IPS-15b (cell line): ENCODE measurements around the gene CYP20A1.
A peak's percentile ranks its signal among the peaks of the same experiment; 100 is the strongest.
"Not testable (repeated sequence)": the region's sequence is repeated elsewhere in the genome, so short reads cannot be mapped to it uniquely, and the experiment has no call there.

Source experiments
- H3K27me3 ChIP-seq: one replicate; pipeline ENCODE4 v1.6.1; 2013; ENCODE audit warnings: low read length; ENCODE audit not compliant: control insufficient read depth, insufficient read depth
- H3K36me3 ChIP-seq: one replicate; pipeline ENCODE4 v1.6.1; 2013; ENCODE audit warnings: low read length; ENCODE audit not compliant: control insufficient read depth, insufficient read depth
- H3K4me1 ChIP-seq: one replicate; pipeline ENCODE4 v1.6.1; 2013; ENCODE audit warnings: mild to moderate bottlenecking, low read length; ENCODE audit not compliant: control insufficient read depth, insufficient read depth
- H3K4me3 ChIP-seq: one replicate; pipeline ENCODE4 v1.5.1; 2013; ENCODE audit warnings: low read depth, low read length
- H3K9ac ChIP-seq: one replicate; pipeline ENCODE4 v1.6.1; 2013; ENCODE audit warnings: low read depth, mild to moderate bottlenecking, low read length
- H3K9me3 ChIP-seq: one replicate; pipeline ENCODE4 v1.6.1; 2013; ENCODE audit warnings: mild to moderate bottlenecking, low read length; ENCODE audit not compliant: control insufficient read depth, insufficient read depth

CYP20A1 gene

DNA sequence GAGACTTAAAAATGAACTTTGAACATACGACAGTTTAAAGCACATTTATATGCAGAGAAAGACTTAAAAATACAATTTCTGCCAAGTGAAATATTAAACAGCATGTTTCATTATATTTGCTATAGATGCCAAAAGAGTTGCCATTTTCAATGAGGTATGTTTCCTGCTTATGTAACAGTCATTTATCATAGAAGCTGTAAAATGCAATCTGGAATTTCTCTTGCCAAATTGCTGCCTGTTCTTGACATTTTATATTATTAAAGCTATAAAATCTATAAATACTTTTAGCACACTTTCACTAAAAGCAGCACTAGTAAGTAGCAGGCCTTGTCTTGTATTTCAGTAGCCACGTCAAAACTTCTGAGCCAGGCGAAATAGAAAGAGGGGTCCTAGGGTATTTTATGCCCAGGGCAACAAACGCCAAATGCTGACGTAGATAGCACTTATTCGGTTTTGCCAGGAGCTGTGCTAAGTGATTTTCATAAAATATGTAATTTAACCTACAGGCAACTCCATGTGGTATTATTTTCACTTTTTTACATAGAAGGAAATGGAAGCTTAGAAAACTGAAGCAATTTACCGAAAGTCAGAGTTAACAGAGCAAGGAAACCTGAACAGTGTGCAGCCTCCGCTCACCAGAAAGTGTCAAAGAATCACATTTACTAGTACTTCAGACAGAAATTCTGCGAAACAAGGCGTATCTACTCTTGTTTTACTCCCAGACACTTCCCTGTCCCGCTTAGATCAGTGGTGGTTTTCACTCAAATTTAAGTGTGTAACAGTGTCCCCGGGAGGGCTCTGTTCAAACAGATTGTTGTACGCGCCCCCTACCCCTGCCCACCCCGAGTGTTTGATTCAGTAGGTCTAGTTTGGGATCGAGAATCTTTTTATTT is 1.2 kb upstream of the CYP20A1 start:
- Histone ChIP-seq H3K4me3 (peak overlapping the region; percentile 96), H3K27me3 (no peaks in the 10 kb centered on the region), H3K9ac (no peak overlapping the region), H3K36me3 (no peaks in the 10 kb centered on the region), H3K4me1 (no peaks in the 10 kb centered on the region), H3K9me3 (no peaks in the 10 kb centered on the region)

DNA sequence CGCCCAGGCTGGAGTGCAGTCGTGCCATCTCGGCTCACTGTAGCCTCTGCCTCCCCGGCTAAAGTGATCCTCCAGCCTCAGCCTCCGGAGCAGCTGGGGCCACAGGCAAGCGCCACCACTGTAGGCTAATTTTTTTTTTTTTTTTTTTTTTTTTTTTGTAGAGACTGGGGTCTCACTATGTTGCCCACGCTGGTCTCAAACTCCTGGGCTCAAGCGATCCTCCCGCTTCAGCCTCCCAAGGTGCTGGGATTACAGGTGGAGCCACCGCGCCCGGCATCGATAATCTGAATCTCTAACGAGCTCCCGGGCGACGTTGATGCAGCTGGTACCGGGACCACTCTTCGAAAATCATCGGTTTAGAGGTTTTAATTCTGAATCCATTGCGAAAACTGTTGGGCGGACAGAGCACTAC is 520 bp upstream of the CYP20A1 start:
- Histone ChIP-seq H3K9ac (peak overlapping the region; percentile 76), H3K4me3 (peak overlapping the region; percentile 96), H3K4me1 (no peaks in the 10 kb centered on the region), H3K9me3 (no peaks in the 10 kb centered on the region), H3K27me3 (no peaks in the 10 kb centered on the region), H3K36me3 (no peaks in the 10 kb centered on the region)

- no peak overlapping the region for H3K4me3 ChIP-seq
- no peaks in the 10 kb centered on the region for H3K27me3 ChIP-seq
- H3K4me1 ChIP-seq: no peaks in the 10 kb centered on the region
- H3K9me3 ChIP-seq: no peaks in the 10 kb centered on the region
- H3K9ac ChIP-seq: no peak overlapping the region
- peaks cover 2% of the 10 kb centered on the region for H3K36me3 ChIP-seq
Measured at GRCh38 chr2:203240491-203240890, 1.7 kb downstream of the CYP20A1 start.

DNA sequence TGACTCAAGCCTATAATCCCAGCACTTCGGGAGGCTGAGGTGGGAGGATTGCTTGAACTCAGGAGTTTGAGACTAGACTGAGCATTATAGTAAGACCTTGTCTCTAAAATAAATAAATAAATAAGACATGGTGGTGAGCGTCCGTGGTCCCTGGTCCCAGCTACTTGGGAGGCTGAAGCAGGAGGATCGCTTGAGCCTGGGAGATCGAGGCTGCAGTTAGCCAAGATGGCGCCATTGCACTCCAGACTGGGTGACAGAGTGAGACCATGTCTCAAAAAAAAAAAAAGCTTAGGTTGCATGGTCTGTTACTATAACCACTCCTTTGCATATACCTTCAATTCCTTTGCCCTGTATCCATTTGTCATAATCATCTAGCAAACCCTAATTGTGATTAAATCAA is 3.7 kb downstream of the CYP20A1 start:
- no peaks in the 10 kb centered on the region for H3K9me3 ChIP-seq
- no peak overlapping the region for H3K9ac ChIP-seq
- peaks cover 5% of the 10 kb centered on the region for H3K36me3 ChIP-seq
- H3K4me3 ChIP-seq: no peak overlapping the region
- H3K27me3 ChIP-seq: no peaks in the 10 kb centered on the region
- no peaks in the 10 kb centered on the region for H3K4me1 ChIP-seq

GRCh38 chr2:203246646-203247045 is 7.8 kb downstream of the CYP20A1 start:
- Histone ChIP-seq H3K4me3 (no peak overlapping the region), H3K4me1 (no peaks in the 10 kb centered on the region), H3K9me3 (no peaks in the 10 kb centered on the region), H3K36me3 (peaks cover 5% of the 10 kb centered on the region), H3K27me3 (no peaks in the 10 kb centered on the region), H3K9ac (no peak overlapping the region)

DNA sequence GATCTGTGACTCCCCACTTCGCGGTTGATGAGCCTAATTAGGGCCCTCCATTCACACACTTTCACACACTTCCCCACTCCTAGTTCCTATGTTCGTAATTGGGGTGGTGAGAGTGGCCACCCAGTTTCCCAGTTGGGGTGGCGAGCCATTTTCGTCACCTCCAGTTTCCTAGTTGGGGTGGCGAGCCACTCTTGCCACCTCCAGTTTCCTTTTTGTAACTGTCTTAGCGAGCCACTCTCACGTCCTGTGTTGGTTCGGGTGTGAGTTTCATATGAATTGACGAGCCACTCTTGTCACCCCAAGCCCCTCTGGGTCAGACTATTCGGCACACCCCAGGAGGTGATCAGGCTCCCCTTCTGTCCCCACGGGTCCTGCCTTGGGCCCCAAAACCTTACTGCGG is 14.0 kb downstream of the CYP20A1 start:
- no peaks in the 10 kb centered on the region for H3K27me3 ChIP-seq
- peaks cover 3% of the 10 kb centered on the region for H3K36me3 ChIP-seq
- H3K9me3 ChIP-seq: no peaks in the 10 kb centered on the region
- H3K9ac ChIP-seq: no peak overlapping the region
- H3K4me1 ChIP-seq: no peaks in the 10 kb centered on the region
- H3K4me3 ChIP-seq: no peak overlapping the region

GRCh38 chr2:203253422-203254095 is 14.7 kb downstream of the CYP20A1 start:
- H3K36me3 ChIP-seq, H3K9me3 ChIP-seq, H3K27me3 ChIP-seq, H3K9ac ChIP-seq, H3K4me1 ChIP-seq, H3K4me3 ChIP-seq: not testable (repeated sequence)

- Histone ChIP-seq H3K9me3 (no peaks in the 10 kb centered on the region), H3K4me3 (no peak overlapping the region), H3K36me3 (no peaks in the 10 kb centered on the region), H3K27me3 (no peaks in the 10 kb centered on the region), H3K4me1 (peaks cover 4% of the 10 kb centered on the region), H3K9ac (peak overlapping the region; percentile 24)
Measured at GRCh38 chr2:203261326-203262159, 22.7 kb downstream of the CYP20A1 start.

- no peaks in the 10 kb centered on the region for H3K36me3 ChIP-seq
Measured at GRCh38 chr2:203279288-203279687, 40.5 kb downstream of the CYP20A1 start.

DNA sequence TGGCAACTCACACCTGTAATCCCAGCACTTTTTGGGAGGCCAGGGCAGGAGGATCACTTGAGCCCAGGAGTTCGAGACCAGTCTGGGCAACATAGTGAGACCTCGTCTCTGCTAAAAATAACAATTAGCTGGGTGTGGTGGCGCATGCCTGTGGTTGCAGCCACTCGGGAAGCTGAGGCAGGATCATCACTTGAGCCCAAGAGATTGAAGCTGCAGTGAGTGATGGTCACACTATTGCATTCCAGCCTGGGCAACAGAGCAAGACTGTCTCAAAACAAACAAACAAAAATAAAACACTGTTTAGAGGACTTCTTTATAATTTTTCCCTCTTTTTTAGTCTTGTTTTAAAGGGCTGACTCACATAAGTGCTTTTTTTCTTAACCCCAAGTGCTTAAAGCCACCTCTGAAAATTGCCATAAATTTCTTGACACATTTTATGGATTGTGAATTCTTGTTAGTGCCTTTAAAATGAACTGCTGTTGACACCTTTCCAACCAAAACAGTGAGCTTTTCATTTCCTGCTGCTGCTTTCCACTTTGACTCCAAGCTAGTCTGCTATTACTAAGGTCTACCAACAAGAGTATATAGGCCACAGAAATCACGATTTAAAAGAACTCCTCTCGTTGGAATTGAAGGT is 41.7 kb downstream of the CYP20A1 start:
- H3K9me3 ChIP-seq: no peaks in the 10 kb centered on the region
- H3K9ac ChIP-seq: no peak overlapping the region
- H3K4me3 ChIP-seq: no peak overlapping the region
- no peaks in the 10 kb centered on the region for H3K4me1 ChIP-seq
- H3K36me3 ChIP-seq: peaks cover 3% of the 10 kb centered on the region
- no peaks in the 10 kb centered on the region for H3K27me3 ChIP-seq

More at GRCh38 chr2:203279288-203279687, 40.5 kb downstream of the CYP20A1 start:
- Histone ChIP-seq H3K27me3 (no peaks in the 10 kb centered on the region), H3K9ac (no peak overlapping the region), H3K4me1 (no peaks in the 10 kb centered on the region), H3K9me3 (no peaks in the 10 kb centered on the region), H3K4me3 (no peak overlapping the region)

GRCh38 chr2:203282101-203282500 is 43.3 kb downstream of the CYP20A1 start:
- Histone ChIP-seq H3K36me3 (peaks cover 3% of the 10 kb centered on the region), H3K9ac (no peak overlapping the region), H3K9me3 (no peaks in the 10 kb centered on the region), H3K4me1 (no peaks in the 10 kb centered on the region), H3K4me3 (no peak overlapping the region), H3K27me3 (no peaks in the 10 kb centered on the region)
